ENCODE data around the gene GRID2IP. TPM values are rescaled to one million over a fixed set of nuclear protein-coding genes. Genes with fewer than 3 reads are reported as not detected.

Gene GRID2IP
- total RNA-seq, 2 donors from 2014 or later = 0.37 to 0.45 TPM

- TF ChIP-seq CTCF (IDR thresholded peaks at IDR 0.05) = no peak
- DNase-seq = peak; percentile 20
- intact Hi-C loops (cut with DNase I) = no loop called here
- Histone ChIP-seq H3K9me3 (no peaks in the 10 kb centered on the region), H3K9ac (ENCODE audit: low read depth in 2 of 2, low read length in 2 of 2) (no peak overlapping the region), H3K36me3 (no peaks in the 10 kb centered on the region), H3K4me1 (no peaks in the 10 kb centered on the region), H3K27me3 (no peaks in the 10 kb centered on the region), H3K4me3 (peak overlapping the region; percentile 61), H3K27ac (no peak overlapping the region)
Observed at GRCh38 chr7:6576024-6576866, 25.0 kb upstream of the GRID2IP start.

- H3K36me3 ChIP-seq = no peaks in the 10 kb centered on the region
- H3K4me3 ChIP-seq = no peak overlapping the region
- H3K9me3 ChIP-seq = no peaks in the 10 kb centered on the region
- no peaks in the 10 kb centered on the region for H3K4me1 ChIP-seq
- no peak overlapping the region for H3K9ac ChIP-seq (ENCODE audit: low read depth in 2 of 2, low read length in 2 of 2)
- no peaks in the 10 kb centered on the region for H3K27me3 ChIP-seq
- H3K27ac ChIP-seq = no peak overlapping the region
- no peak for DNase-seq
- no peak for TF ChIP-seq CTCF (IDR thresholded peaks at IDR 0.05)
- intact Hi-C loops (cut with DNase I) = no loop called here
Observed at GRCh38 chr7:6575281-6576023, 24.2 kb upstream of the GRID2IP start.

- intact Hi-C loops (cut with DNase I) = no loop called here
- no peak for DNase-seq
- TF ChIP-seq CTCF (IDR thresholded peaks at IDR 0.05) = no peak
Observed at GRCh38 chr7:6571160-6571779, 20.0 kb upstream of the GRID2IP start.

GRCh38 chr7:6567886-6568285 is 16.6 kb upstream of the GRID2IP start:
- no peak for DNase-seq
- Histone ChIP-seq H3K9me3 (no peaks in the 10 kb centered on the region), H3K9ac (ENCODE audit: low read depth in 2 of 2, low read length in 2 of 2) (no peak overlapping the region), H3K4me1 (no peaks in the 10 kb centered on the region), H3K4me3 (no peak overlapping the region), H3K27ac (no peak overlapping the region), H3K36me3 (no peaks in the 10 kb centered on the region), H3K27me3 (no peaks in the 10 kb centered on the region)
- intact Hi-C loops (cut with DNase I) = no loop called here
- TF ChIP-seq CTCF (IDR thresholded peaks at IDR 0.05) = no peak

More at GRCh38 chr7:6571160-6571779, 20.0 kb upstream of the GRID2IP start:
- Histone ChIP-seq H3K27me3 (no peaks in the 10 kb centered on the region), H3K36me3 (no peaks in the 10 kb centered on the region), H3K4me3 (no peak overlapping the region), H3K4me1 (no peaks in the 10 kb centered on the region), H3K27ac (no peak overlapping the region), H3K9ac (ENCODE audit: low read depth in 2 of 2, low read length in 2 of 2) (no peak overlapping the region), H3K9me3 (no peaks in the 10 kb centered on the region)

- Histone ChIP-seq H3K4me3 (no peak overlapping the region), H3K36me3 (no peaks in the 10 kb centered on the region), H3K4me1 (no peaks in the 10 kb centered on the region), H3K9me3 (no peaks in the 10 kb centered on the region), H3K27ac (no peak overlapping the region), H3K9ac (ENCODE audit: low read depth in 2 of 2, low read length in 2 of 2) (no peak overlapping the region), H3K27me3 (no peaks in the 10 kb centered on the region)
- intact Hi-C loops (cut with DNase I) = no loop called here
- no peak for TF ChIP-seq CTCF (IDR thresholded peaks at IDR 0.05)
- DNase-seq = no peak
Observed at GRCh38 chr7:6565655-6566054, 14.4 kb upstream of the GRID2IP start.
